Measurements from ENCODE around the gene TAB3.

The TAB3 gene, protein sequence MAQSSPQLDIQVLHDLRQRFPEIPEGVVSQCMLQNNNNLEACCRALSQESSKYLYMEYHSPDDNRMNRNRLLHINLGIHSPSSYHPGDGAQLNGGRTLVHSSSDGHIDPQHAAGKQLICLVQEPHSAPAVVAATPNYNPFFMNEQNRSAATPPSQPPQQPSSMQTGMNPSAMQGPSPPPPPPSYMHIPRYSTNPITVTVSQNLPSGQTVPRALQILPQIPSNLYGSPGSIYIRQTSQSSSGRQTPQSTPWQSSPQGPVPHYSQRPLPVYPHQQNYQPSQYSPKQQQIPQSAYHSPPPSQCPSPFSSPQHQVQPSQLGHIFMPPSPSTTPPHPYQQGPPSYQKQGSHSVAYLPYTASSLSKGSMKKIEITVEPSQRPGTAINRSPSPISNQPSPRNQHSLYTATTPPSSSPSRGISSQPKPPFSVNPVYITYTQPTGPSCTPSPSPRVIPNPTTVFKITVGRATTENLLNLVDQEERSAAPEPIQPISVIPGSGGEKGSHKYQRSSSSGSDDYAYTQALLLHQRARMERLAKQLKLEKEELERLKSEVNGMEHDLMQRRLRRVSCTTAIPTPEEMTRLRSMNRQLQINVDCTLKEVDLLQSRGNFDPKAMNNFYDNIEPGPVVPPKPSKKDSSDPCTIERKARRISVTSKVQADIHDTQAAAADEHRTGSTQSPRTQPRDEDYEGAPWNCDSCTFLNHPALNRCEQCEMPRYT

DNA sequence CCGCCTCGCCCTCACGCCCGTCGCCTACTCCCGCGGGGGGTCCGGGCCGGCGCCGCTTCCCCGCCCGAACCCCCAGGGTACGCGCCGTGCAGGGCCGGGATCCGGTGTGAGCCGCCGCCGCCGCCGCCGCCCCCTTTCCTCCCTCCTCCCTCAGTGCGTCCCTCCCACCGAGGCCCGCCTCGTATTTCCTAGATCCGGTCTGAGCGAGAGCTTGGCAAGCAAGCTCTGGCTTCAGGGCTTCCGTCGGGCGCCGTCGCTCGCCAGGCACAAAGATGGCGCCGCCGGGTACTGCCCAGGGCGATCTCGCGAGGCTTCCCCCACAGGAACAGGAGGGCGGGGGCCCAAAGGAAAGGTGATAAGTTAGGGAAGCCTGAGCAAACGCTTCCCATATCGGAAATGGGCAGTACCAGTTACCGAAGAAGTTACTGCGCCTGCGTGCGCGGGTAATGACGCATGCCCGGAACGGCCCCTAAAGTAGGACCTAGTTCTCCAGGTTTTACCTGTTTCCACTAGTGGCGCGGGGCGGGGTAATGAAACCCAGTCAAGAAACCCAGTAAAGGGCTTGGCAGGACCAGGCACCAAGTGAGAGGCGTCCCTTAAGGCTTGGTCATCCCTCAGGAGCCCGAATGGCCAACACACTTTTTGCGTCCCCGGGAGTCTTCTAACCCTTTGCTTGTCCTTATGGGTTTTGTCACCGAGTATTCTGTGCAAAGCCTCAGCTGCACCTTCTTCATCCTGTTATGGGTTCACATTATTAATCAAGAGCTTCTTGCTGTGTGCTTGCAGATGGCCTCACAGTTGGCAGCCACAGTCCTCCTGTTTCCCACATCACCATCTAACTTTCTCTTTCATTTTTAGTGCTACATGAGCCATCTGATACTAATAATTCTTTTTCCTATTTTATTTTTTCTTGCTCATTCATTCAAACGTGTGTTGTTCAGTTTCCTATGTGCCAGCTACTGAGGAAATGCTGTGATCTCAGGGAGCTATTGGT lies at the start of gene TAB3:
TSS of gene TAB3 (minus strand) at position 108 of the 994 bp plus-strand sequence. CDS start 29,666 bp downstream, outside the sequence.
- no peaks in the 10 kb centered on the region for H3K9me3 ChIP-seq (ENCODE audit: severe bottlenecking)
- peak; percentile 90 for DNase-seq (ENCODE audit: low spot score)
- peak; percentile 82 for ATAC-seq (ENCODE audit: low read depth)

GRCh38 chrX:30938295-30938694 lies 49.2 kb upstream of the TAB3 start:
- no peak for DNase-seq (ENCODE audit: low spot score)
- Histone ChIP-seq H3K27me3 (ENCODE audit: insufficient read depth, poor library complexity, severe bottlenecking) (no peaks in the 10 kb centered on the region), H3K9me3 (ENCODE audit: severe bottlenecking) (no peaks in the 10 kb centered on the region), H3K27ac (ENCODE audit: poor library complexity, severe bottlenecking) (no peak overlapping the region), H3K4me3 (ENCODE audit: severe bottlenecking) (no peak overlapping the region), H3K4me1 (ENCODE audit: insufficient read depth, poor library complexity, severe bottlenecking) (no peaks in the 10 kb centered on the region), H3K36me3 (ENCODE audit: low read depth) (no peaks in the 10 kb centered on the region)
- TF ChIP-seq CTCF (IDR thresholded peaks at IDR 0.05; ENCODE audit: poor library complexity, severe bottlenecking), result no peak
- no peak for ATAC-seq (ENCODE audit: low read depth)

More for the DNA sequence above, at the start of gene TAB3:
- Histone ChIP-seq H3K36me3 (ENCODE audit: low read depth) (no peaks in the 10 kb centered on the region), H3K4me3 (ENCODE audit: severe bottlenecking) (peak within 1 kb of the TSS; percentile 95), H3K4me1 (ENCODE audit: insufficient read depth, poor library complexity, severe bottlenecking) (peaks cover 23% of the 10 kb centered on the region), H3K27me3 (ENCODE audit: insufficient read depth, poor library complexity, severe bottlenecking) (no peaks in the 10 kb centered on the region), H3K27ac (ENCODE audit: poor library complexity, severe bottlenecking) (peak within 1 kb of the TSS; percentile 65)
- TF ChIP-seq CTCF (IDR thresholded peaks at IDR 0.05; ENCODE audit: poor library complexity, severe bottlenecking), result no peak

- Histone ChIP-seq H3K27me3 (ENCODE audit: insufficient read depth, poor library complexity, severe bottlenecking) (no peaks in the 10 kb centered on the region), H3K4me3 (ENCODE audit: severe bottlenecking) (no peak overlapping the region), H3K27ac (ENCODE audit: poor library complexity, severe bottlenecking) (no peak overlapping the region), H3K4me1 (ENCODE audit: insufficient read depth, poor library complexity, severe bottlenecking) (no peaks in the 10 kb centered on the region), H3K36me3 (ENCODE audit: low read depth) (no peaks in the 10 kb centered on the region), H3K9me3 (ENCODE audit: severe bottlenecking) (no peaks in the 10 kb centered on the region)
- peak; percentile 35; the same call in 1 of the 3 replicates for ATAC-seq (ENCODE audit: low read depth)
- no peak for DNase-seq (ENCODE audit: low spot score)
- TF ChIP-seq CTCF (IDR thresholded peaks at IDR 0.05; ENCODE audit: poor library complexity, severe bottlenecking), result no peak
Observed at GRCh38 chrX:30935985-30936384, 46.9 kb upstream of the TAB3 start.

DNA sequence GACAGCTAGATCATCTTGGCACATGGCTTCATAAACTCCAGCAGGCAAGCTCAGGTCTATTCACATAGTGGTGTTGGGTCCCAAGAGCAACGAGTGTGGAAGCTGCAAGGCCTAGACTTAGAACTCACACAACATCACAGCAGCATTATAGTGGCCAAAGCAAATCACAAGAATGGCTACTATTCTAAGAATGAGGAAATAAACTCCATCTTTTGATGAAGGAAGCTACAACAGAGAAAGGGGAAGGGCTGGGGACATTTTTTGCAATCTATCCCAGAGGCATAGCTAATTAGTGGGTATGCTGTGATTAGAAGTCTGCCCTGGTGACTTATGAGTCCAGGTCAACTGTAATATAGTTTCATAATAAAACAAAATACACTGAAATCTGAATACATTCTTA lies 42.9 kb upstream of the TAB3 start:
- no peaks in the 10 kb centered on the region for H3K4me1 ChIP-seq (ENCODE audit: insufficient read depth, poor library complexity, severe bottlenecking)
- H3K27me3 ChIP-seq (ENCODE audit: insufficient read depth, poor library complexity, severe bottlenecking), result no peaks in the 10 kb centered on the region
- H3K4me3 ChIP-seq (ENCODE audit: severe bottlenecking), result no peak overlapping the region
- H3K9me3 ChIP-seq (ENCODE audit: severe bottlenecking), result no peaks in the 10 kb centered on the region
- H3K27ac ChIP-seq (ENCODE audit: poor library complexity, severe bottlenecking), result no peak overlapping the region
- DNase-seq (ENCODE audit: low spot score), result no peak
- no peaks in the 10 kb centered on the region for H3K36me3 ChIP-seq (ENCODE audit: low read depth)
- ATAC-seq (ENCODE audit: low read depth), result no peak
- no peak for TF ChIP-seq CTCF (IDR thresholded peaks at IDR 0.05; ENCODE audit: poor library complexity, severe bottlenecking)

Measured in RWPE2 (cell line).